HG02642 (cell line): ENCODE measurements around the gene EYA2.

Experiments
- ATAC-seq: cut with Tn5 transposase; IDR thresholded peaks from one replicate; pipeline ENCODE4 v1.9.1; 2021; ENCODE audit warnings: mild to moderate bottlenecking; ENCODE audit not compliant: unreplicated experiment, poor library complexity

The EYA2 gene

DNA sequence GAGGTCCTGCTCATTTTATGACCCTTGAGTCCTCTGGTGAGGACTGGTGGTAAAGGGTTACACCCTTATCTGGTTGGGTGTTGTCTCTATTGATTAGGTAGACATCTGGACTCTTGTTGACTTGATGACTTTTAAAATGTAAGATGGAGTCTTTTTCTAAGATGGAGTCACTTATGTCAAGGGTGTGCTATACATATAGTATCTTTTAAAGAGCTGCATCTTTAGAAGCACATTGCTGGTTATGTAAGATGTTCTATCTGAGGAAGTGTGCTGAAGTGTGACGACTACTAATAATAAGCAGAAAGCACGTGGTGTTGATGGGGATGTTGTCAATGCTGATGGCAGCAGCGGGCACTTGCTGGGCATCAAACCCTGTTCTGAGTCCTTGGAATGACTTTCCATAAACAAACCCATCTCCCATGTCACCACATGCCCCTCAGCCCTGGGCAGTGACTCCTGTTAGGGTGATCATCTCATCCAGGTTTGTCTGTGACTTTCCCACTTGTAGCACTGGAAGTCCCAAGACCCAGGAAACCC is 229.6 kb downstream of the EYA2 start:
- no peak for ATAC-seq

DNA sequence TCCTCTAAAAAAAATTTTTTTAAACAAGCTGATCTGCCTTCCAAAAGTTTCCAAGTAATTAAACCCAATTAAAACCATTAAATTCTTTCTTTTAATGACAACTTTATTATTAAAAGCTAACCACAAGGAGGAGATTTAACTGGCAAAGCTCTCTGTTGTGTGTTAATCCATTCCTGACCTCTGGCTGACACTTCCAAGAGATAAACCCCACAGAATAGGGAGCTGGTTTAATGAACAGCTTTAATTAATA is 230.8 kb downstream of the EYA2 start:
- ATAC-seq: no peak

DNA sequence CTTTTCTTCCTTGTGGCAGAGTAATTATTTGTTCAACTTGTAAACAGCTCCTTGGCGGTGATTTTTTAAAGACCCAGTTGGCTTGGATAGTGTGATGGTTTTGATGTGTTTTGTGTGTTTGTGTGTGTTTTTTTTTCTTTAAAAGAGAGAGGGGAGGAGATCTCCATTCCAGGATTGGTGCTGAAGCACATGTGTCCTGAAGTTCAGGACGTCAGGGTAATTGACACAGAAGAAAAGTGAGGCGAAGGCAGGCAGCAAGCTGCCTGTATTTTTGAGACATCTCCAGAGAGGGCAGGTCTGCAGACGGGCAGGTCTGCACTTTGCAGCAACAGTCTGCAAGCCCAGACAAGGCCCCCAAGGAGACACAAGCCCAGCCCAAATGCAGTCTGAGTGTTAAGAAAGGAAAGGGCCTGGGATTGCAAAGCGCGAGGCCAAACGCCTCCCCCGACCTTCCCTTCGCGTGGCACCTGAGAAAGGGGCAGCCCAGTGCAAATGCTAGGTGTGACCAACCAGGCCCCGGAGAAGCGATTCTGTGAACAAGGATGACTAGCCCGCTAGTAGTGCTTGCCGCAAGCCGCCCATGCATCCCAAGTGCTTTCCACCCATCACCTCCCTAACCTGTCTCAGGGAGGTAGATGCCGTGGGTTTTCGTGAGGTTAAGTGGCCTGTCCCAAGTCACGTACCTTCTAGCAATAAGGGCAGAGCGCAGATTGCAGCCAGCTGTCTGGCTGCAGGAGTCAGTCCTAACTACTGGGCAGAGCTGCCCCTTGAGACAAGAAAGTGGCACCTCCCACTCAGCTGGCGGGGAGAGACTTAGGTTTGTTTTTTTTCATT is 231.3 kb downstream of the EYA2 start:
- ATAC-seq: no peak

DNA sequence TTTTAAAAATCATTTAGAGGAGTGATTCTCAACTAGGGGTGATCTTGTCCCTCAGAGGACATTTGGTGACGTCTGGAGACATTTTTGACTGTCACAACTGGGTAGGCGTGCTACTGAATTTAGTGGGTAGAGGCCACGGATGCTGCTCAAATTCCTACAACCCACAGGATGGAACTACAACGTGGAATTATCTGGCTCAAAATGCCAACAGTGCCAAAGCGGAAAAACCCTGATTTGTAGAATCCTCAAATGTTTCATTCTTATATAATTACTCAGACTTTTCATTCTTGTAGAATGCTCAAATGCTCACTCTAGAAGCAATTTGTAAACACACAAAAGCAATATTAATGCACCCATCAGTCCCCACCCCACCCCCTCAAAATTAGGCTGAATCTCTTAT is 232.1 kb downstream of the EYA2 start:
- ATAC-seq: no peak

DNA sequence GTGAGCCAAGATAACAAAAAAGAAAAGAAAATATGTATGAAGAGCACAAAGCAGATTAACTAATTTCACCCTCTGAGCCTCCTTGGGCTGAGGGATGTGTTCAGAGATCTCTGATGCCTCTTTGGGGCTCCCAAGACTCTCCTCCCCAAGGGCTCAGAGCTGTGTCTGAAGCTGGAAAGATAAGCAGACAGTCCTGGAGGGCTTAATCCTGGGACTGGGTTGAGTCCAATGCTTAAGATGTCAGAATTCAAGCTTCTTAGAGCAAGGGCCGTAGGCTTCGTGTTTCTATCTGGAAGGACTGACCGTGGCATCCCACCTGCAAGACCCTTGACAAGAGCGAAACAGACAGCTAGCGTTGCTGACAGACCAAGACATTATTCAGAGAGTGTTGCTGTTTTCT is 232.9 kb downstream of the EYA2 start:
- no peak for ATAC-seq

DNA sequence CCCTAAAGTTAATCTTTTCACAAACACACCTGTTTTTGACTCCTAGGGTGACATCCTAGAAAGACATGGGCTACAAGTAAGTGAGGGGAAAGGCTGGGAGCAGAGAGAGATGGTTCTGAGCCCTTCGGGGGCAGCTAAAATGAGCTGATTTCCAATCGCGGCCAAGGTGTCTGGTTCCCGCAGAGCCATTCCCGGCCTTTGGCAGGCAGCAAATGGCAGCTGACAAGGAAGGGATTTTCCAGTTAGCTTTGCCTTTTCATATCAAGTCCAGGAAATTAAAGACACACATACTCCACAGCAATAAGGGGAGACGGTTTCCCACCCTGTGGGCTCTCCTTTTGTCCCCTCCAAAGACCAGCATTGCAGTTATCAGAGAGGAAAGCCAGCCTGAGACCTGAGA is 233.4 kb downstream of the EYA2 start:
- ATAC-seq: no peak

DNA sequence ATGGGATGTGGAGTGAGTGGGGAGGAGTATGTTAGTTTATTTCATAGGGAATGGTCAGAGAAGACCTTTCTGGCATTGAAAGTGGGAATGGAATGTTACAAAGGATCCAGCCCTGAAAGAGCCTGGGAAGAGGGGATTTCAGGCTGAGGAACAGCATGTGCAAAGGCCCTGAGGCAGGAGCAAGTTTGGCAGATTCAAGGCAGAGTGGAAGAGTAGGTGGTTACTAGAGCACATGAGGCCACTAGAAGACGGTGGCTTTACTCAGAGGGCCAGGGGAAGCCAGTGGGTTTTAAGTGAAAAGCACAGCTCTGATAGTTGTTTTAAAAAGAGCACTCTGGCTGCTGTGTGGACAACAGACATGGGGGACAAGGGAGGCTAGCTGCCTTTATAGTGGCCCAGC is 234.7 kb downstream of the EYA2 start:
- no peak for ATAC-seq

DNA sequence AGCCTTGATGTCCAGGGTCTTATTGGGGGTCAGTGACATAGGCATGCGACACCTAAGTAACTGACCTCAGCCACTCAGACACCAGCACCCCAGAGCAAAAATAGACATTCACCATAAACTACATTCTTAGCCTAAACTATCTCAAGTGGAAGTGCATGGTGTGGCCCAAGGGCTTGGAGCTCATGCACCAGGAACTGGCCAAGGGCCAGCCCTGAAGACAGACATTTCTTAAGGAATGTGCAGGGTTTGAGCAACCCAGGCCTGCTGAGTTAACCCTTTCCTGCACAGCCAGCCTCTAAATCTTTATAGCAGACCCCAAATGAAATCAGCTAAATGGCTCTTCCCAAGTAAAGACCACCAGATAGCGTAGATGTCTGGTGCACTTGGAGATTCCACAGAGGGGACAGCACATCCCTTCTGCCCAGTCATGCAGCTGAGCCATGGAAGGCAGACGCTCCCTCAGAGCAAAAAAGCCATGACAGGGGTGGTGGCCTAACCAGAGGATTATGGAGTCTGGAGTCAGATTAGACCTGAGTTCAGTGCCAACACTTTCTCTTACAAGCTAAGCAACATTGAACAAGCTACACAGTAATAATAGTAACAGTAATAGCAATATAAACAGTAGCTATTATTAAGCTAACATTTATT is 239.3 kb downstream of the EYA2 start:
- no peak for ATAC-seq

DNA sequence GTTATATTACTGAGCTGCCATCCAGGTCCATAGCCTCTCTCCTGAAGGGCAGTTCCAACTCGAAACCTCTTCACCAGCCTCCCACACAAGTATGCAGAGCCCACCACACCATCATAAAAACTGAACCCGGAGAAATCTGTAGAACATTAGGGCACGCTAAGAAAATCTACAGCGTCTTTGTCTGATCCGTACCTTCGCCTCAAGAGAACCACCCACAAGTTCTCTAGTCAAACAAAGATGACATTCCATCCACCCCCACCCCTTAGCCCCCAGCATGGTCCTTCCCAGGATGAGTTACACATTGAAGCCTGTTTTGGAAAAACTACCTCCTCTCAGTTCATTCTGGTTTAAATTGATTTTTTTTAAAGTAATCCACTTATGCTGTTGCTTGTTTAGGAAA is 242.1 kb downstream of the EYA2 start:
- no peak for ATAC-seq

DNA sequence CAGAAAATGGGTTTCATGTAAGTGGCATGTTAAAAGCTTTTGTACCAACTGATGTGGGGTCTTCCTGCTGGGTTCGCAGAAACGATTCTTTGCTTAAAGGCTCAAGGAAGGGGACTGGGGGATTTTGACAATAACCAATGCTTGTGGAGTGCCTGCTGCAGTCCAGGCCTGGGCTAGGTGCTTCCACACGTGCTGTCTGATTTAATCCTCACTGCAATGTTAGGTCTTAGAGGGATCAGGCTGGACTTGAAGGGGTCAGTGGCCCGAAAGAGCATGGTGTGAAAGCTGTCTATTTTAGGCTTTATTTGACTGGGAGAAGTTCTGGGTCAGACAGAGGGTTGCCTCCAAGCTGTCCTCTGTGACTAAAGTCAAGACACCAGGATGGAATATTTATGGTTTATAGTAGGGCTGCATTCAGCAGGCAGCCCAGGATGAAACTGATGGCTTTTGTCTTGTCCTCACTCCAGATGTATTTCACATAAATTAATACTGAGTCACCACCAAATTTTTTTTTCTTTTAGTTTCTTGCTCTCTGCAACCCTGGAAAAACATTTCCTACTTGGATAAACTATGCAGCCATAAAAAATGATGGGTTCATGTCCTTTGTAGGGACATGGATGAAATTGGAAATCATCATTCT is 242.7 kb downstream of the EYA2 start:
- ATAC-seq: no peak

DNA sequence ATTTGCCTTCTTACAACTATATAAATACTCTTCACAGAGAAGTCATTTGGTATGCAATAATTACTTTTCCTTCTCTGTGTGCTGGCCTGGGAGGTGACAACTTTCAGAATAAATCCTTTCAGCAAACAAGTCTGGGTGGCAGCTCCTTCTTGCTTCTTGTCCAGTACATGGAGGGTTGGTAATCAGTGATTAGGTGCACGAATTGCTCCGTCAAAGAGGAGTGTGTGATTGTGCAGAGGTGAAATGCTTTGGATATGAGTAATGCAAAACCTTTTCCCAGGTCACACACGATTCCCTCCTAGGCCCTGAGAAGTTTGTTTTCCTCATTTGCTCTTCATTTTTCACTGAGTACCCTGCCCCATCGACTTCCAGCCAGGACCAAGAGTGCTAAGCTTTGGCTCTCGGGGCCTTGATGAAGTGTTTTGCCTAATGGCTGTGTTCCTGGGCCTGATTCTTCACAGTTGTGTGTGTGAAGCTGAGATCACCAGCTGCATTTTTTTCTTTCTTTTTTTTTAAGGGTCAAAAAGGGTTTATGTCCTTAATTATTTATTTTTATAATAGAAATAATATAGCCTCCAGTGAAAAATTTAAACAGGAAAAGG is 245.4 kb downstream of the EYA2 start:
- ATAC-seq: no peak

DNA sequence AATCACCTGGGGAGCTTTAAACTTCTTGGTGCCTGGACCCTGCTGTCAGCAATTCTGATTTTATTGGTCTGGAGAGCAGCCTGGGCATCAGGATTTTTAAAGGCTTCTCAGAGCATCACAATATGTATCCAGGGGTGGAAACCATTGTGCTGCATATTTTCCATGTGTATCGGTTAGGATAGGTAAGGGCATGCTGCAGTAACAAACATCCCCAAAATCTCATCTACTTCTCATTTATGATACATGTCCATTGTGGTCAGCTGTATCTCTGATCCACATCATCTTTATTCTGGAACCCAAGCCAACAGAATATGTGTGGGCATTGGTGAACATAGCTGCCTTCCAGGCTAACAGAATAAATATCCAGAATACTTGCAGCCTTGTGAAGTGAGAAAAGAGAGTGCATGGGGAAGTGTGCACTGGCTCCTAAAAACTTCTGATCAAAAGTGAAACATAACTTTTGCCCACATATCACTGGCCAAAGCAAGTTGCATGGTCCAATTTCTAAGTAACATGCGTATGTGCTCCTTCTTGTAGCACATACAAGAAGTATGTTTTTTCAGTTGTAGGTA is 246.8 kb downstream of the EYA2 start:
- no peak for ATAC-seq

DNA sequence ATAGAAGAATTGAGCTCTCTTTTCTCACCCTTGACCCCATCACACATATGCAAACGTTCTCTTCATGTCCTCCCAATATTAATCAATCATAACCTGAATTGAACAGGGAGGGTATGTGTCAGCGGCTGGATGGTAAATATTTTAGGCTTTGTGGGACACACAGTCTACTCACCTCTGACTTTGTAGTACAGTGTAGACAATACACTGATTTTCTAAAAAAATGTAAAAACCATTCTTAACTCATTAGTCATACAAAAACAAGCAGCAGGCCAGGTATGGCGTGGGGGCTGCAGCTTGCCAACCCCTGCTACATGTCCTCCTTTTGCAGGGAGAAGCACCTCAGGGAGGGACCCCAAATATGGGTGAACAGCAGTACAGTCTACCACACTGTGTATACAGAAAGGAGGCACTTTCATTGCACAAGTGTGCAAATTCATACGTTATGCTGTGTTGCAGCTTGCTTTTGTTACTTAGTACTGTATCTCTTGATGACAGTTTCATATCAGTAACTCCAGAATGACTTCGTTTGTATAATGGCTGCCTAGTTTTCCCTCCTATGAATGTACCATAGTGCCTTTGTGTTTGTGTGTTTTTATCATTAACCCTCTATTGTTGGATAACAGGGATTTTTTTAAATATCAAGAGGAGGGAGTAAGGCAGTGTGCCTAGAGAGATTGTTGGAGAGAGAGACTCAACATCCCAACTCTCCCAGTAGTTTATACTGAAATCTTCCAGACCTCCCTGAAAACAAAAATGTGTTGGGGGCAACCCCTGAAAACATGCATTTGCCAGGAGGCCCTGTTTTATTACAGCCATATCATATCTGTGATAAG is 247.5 kb downstream of the EYA2 start:
- ATAC-seq: no peak

DNA sequence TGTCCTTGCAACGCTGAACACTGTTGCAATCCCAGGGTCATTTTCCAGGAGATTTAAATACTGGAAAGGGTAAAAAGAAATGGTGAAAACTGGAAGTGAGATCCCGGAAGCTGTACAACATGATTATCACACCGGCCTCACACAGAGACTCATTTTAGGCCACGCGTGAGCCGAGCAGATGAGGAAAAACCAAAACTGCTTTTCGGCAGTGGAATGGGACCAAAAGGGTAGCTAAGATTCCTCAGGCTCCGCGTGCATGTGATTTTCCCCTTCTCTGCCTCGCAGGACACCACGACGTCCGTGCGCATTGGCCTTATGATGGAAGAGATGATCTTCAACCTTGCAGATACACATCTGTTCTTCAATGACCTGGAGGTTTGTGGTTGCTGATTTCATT is 248.1 kb downstream of the EYA2 start:
- ATAC-seq: no peak

DNA sequence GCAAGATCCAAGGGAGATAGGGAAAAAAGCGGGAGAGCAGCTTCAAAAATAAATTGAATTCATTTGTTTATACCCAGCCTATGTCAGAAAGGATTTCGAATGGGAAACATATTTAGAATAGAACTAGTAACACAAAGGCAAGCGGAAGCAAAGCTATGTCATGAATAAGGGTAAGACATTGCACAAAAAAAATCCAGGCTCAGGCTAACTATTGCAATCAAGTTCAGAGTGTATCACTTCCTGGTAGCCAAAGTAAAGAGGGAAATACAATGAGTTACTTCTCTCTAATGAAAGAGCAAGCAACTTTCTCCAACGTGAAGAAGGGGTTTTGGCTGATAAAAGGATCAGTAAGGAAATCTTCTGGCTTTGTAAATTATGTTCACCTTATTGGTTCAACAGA is 249.0 kb downstream of the EYA2 start:
- ATAC-seq: no peak

DNA sequence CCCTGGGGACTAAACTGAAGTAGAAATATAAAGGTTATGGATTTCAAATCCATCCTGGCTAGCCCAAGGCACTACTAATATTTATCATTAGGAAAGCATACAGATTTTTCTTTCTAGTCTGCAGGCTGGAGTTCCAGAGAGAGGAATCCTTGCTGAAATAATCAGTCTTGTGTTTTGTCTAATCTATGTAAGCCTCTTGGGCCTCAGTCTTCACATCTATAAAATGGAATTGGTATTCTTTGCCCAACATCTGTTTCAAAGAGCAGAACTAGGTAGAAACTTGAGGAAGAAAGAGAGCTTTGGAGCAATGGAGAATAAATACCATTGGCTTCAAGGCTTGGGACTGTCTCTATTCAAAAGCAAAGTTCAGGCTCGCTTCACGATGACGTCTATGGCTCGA is 249.8 kb downstream of the EYA2 start:
- no peak for ATAC-seq

DNA sequence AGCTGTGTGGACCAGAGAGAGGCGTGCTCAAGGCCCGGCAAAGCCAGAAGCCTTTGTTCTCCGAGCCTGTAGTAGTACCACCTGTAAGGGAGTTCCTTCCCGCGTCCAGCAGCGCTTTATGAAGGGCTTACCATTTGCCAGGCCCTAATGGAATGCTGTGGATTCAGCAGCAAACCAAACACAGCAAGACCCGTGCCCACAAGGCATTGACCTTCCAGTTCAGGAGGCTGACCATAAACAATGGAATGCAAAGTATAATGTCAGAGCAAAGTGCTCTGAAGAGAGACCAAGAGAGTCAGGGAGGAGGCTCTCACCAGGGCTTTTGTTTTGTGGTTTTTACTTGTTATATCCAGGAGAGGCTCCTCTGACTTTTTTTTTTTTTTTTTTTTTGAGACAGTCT is 252.0 kb downstream of the EYA2 start:
- ATAC-seq: no peak

DNA sequence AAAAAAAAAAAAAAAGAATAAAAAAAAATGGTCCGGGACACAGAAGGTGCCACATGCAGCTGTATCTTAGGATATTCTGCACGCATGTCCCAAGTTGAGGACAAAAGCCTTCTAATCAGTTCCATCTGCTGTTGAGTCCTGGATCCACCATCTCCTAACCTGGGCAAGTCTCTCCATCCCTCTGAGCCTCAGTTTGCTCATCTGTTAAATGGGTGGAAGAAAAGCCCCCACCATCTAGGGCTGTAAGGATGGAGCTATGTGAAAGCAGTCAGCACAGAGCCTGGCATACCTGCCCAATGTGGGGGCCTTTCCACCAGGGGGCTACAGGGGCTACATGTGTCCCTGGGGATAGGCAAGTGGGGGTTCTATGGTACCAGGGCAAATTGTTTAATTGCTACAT is 253.4 kb downstream of the EYA2 start:
- ATAC-seq: no peak

DNA sequence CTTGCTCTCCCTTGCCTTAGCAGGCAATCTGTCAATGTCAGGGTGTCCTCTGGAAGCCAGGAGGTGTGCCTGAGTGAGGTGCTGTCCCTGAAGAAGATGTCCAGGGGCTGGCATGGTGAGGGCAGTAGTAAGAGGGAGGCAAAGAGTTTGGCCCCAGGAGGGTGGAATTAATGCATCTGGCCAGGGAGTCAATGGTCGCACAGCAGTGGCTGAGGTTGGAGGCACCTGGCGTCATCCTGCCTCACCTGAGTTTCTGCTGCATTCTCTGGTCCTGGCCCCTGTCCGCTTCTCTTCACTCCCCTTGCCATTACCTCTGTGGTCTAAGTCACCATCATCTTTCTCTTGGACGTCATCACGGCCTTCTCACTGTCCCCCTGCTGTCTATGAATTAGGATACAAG is 255.3 kb downstream of the EYA2 start:
- ATAC-seq: no peak
